BJ (cell line): ENCODE data around the gene TM9SF3. TPM values are rescaled to one million over a fixed set of nuclear protein-coding genes. Genes with fewer than 3 reads are reported as not detected.

ENCODE experiments used
- CTCF ChIA-PET: fragments of 350-600 bp; formaldehyde crosslinking; extraction: SDS; loops from one replicate; lab custom pipeline; 2021; ENCODE audit warnings: antibody characterized with exemption, inconsistent platforms; lab: Yijun Ruan, JAX
- POLR2A ChIA-PET: fragments of 300-600 bp; sonication (Branson Sonifier 250); formaldehyde crosslinking; extraction: SDS; loops from one replicate; lab custom pipeline; 2021; ENCODE audit warnings: antibody characterized with exemption; lab: Charles Lee
- DNase-seq: peaks from one replicate; pipeline ENCODE4 v3.0.0-alpha.2; 2011; ENCODE audit warnings: low read depth
- H3K27me3 ChIP-seq: 2 replicates; pipeline ENCODE4 v1.6.0; 2011; ENCODE audit warnings: low read length; ENCODE audit not compliant: control insufficient read depth, insufficient read depth
- H3K36me3 ChIP-seq: 2 replicates; pipeline ENCODE4 v1.5.1; 2011; ENCODE audit warnings: low read length; ENCODE audit not compliant: control insufficient read depth, insufficient read depth
- H3K4me3 ChIP-seq: 2 replicates; pipeline ENCODE4 v1.5.1; 2011; ENCODE audit warnings: low read depth, mild to moderate bottlenecking, control low read depth, low read length
- polyA plus RNA-seq: library from polyadenylated mRNA; depleted of rRNA; stranded (reverse); fragments of >200 nt; gene quantifications from 2 replicates; pipeline ENCODE4 v1.2.3, GENCODE V29; 2011
- TF ChIP-seq, protein P1 (sequence below): IDR thresholded peaks from 2 replicates; pipeline ENCODE4 v1.5.1; 2011; ENCODE audit warnings: low read depth, mild to moderate bottlenecking, control low read depth, inconsistent platforms, low read length, moderate library complexity; ENCODE audit not compliant: insufficient read depth

The TM9SF3 gene
- polyA plus RNA-seq, 1 experiment: 27.0 TPM

DNA sequence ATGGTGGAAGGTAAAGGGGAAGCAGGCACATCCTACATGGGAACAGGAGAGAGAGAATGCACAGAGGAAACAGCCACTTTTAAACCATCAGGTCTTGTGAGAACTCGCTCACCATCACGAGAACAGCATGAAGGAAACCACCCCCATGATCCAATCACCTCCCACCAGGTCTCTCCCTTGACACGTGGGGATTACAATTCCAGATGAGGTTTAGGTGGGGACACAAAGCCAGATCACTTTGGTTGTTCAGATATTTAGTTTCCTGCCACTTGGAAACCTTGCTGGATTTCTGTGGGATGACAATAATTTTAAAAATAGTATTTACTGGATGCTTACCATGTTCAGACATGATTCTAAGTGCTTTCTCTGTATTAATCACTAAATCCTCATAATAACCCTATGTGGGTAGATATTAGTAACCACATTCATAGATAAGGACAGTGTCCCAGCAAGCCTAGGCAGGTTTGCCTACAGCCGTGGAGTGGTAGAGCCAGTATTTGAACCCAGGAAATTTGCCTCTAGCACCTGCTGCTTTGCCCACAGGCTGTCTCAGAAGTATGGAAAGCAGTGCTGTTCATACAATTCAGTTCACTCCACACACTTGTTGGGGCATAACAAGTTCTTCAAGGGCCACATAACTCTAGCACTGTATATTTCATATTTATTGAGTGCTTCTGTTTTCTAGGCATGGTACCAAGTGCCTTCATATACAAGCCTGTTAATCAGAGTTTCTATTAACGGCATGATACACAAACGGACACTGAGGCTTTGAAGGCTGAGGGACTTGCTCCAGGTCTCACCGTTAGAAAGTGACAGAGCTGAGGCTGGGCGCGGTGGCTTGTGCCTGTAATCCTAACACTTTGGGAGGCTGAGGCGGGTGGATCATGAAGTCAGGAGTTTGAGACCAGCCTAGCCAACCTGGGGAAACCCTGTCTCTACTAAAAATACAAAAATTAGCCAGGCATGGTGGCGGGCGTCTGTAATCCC is 81.4 kb downstream of the TM9SF3 start:
- Histone ChIP-seq H3K4me3 (no peak overlapping the region), H3K36me3 (no peaks in the 10 kb centered on the region), H3K27me3 (no peaks in the 10 kb centered on the region)
- TF ChIP-seq, protein P1, sequence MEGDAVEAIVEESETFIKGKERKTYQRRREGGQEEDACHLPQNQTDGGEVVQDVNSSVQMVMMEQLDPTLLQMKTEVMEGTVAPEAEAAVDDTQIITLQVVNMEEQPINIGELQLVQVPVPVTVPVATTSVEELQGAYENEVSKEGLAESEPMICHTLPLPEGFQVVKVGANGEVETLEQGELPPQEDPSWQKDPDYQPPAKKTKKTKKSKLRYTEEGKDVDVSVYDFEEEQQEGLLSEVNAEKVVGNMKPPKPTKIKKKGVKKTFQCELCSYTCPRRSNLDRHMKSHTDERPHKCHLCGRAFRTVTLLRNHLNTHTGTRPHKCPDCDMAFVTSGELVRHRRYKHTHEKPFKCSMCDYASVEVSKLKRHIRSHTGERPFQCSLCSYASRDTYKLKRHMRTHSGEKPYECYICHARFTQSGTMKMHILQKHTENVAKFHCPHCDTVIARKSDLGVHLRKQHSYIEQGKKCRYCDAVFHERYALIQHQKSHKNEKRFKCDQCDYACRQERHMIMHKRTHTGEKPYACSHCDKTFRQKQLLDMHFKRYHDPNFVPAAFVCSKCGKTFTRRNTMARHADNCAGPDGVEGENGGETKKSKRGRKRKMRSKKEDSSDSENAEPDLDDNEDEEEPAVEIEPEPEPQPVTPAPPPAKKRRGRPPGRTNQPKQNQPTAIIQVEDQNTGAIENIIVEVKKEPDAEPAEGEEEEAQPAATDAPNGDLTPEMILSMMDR: no peak
- ChIA-PET CTCF (interaction anchor here (0.6 kb wide), 1 partner anchor 299 kb away, joined by 3 read pairs; no protein-coding TSS in a partner anchor), POLR2A (no interaction called here)
- DNase-seq: no peak

DNA sequence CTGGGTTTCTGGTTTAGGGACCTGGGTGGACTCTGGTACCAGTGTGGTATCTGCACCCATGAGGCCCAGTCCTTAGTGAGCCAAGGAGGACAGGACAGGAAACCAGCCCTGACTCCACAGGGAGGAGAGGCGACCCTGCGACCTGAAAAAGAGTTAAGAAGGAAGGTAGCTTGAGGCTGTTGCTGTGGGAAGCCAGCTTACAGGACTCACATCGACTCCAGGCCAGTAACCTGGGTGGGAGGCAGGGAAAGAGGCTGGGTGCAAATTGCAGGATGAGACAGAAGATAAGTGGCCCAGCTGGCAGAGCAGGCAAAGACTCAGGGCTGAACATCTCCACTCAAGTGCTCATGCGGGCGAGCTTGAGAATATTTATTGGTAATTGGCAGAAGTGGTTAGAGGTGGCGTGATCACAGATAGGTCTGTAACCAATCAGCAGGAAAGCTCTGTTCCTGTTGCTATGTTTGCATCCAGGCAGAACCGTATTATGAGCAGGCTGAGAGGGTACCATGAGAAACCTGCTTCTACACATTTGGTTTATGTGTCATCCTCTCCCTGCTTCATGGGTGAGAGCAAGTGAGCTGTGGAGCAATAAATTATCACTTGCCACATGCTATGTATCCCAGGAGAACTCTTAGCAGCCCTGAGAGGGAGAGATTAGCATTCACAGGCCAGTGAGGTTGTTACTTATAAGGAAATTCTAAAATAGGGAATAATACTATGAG is 84.1 kb downstream of the TM9SF3 start:
- Histone ChIP-seq H3K4me3 (no peak overlapping the region), H3K36me3 (no peaks in the 10 kb centered on the region), H3K27me3 (no peaks in the 10 kb centered on the region; the same call in 1 of the 2 replicates)
- ChIA-PET POLR2A (no interaction called here), CTCF (interaction anchor here (0.7 to 2.2 kb wide), 2 partner anchors 8 to 10 kb away, joined by 3 to 9 read pairs; partner anchors contain the start of gene TLL2)
- TF ChIP-seq, protein P1: no peak
- no peak for DNase-seq

DNA sequence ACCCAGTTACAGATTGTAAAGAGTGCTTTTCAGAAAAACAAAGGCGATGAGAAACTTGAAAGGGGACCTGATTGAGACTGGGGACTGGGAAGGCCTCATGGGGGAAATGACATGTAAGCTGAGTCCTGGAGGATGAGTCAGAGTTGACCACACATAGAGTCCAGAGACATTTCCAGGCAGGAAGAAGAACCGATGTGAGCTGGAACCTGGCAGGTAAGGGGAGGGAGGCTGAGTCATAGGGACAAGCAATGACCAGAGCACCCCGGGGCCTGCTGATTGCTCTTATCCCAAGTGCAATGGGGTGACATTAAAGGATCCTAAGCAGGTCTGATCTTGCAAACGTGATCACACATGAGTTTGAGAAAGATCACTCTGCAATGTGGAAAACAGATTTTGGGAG is 84.8 kb downstream of the TM9SF3 start:
- no peak for DNase-seq
- CTCF ChIA-PET: interaction anchor here (0.6 to 2.2 kb wide), 3 partner anchors 8 to 77 kb away, joined by 4 to 13 read pairs (median 9); partner anchors contain the start of gene TLL2
- Histone ChIP-seq H3K27me3 (no peaks in the 10 kb centered on the region; the same call in 1 of the 2 replicates), H3K4me3 (no peak overlapping the region), H3K36me3 (no peaks in the 10 kb centered on the region)
- TF ChIP-seq, protein P1: no peak
- POLR2A ChIA-PET: no interaction called here

DNA sequence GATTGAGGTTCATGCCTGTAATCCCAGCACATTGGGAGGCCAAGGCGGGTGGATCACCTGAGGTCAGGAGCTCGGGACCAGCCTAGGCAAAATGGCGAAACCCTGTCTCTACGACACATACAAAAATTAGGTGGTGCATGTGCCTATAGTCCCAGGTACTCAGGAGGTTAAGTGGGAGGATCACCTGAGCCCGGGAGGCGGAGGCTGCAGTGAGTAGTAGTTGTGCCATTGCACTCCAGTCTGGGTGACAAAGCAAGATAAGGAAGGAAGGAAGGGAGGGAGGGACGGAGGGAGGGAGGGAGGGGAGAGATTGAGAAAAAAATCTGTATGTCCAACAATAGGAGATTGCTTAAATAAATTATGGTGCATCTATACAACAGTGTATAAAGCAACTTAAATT is 86.3 kb downstream of the TM9SF3 start:
- TF ChIP-seq, protein P1: no peak
- H3K4me3 ChIP-seq: no peak overlapping the region
- DNase-seq: no peak
- H3K27me3 ChIP-seq: no peaks in the 10 kb centered on the region; the same call in 1 of the 2 replicates
- H3K36me3 ChIP-seq: no peaks in the 10 kb centered on the region
- CTCF ChIA-PET: interaction anchor here (2.1 kb wide), 1 partner anchor 10 kb away, joined by 13 read pairs; no protein-coding TSS in a partner anchor
- POLR2A ChIA-PET: no interaction called here

DNA sequence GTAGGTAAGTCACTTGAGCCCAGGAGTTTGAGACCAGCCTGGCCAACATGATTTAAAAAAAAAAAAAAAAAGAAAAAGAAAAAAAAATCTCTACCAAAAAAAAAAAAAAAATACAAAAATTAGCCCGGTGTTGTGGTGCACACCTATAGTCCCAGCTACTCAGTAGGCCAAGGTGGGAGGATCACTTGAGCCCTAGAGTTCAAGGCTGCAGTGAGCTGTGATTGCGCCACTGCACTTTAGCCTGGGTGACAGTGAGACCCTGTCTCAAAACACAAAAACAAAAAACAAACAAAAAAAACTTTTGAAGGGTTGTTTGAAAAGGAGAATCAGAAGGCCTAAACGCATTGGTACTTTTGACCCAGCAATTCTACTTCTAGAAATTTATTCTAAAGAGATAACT is 86.8 kb downstream of the TM9SF3 start:
- ChIA-PET CTCF (interaction anchor here (2.1 kb wide), 1 partner anchor 10 kb away, joined by 13 read pairs; no protein-coding TSS in a partner anchor), POLR2A (no interaction called here)
- H3K36me3 ChIP-seq: no peaks in the 10 kb centered on the region
- H3K27me3 ChIP-seq: no peaks in the 10 kb centered on the region; the same call in 1 of the 2 replicates
- H3K4me3 ChIP-seq: no peak overlapping the region
- TF ChIP-seq, protein P1: no peak
- no peak for DNase-seq
